Epithelial cell of prostate (primary cell): Measurements from ENCODE around the gene ICAM4.
"Not testable (repeated sequence)": the region's sequence is repeated elsewhere in the genome, so short reads cannot be mapped to it uniquely, and the experiment has no call there.

Experiments used
- DNase-seq: peaks from one replicate; pipeline ENCODE4 v3.0.0-alpha.2; 2011; ENCODE audit warnings: low read depth, low spot score
- H3K27ac ChIP-seq: fragments of 450-650 bp; 2 replicates; pipeline ENCODE4 v1.5.1; 2017; ENCODE audit warnings: mild to moderate bottlenecking

The ICAM4 gene

DNA sequence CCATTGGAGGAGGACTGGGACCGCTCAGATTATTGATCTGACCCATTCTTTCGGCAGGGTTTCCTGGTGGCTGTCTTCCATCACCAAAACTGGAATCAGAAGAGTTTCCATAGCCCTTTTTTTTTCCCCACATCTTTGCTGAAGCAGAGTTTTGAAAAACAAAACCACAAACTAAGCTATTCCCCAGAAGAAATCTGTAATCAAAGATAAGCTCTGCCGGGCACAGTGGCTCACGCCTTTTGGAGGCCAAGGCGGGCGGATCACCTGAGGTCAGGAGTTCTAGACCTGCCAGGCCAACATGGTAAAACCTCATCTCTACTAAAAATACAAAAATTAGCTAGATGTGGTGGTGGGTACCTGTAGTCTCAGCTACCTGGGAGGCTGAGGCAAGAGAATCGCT, 20.0 kb upstream of the ICAM4 start:
- DNase-seq, result no peak
- no peak overlapping the region for H3K27ac ChIP-seq

DNA sequence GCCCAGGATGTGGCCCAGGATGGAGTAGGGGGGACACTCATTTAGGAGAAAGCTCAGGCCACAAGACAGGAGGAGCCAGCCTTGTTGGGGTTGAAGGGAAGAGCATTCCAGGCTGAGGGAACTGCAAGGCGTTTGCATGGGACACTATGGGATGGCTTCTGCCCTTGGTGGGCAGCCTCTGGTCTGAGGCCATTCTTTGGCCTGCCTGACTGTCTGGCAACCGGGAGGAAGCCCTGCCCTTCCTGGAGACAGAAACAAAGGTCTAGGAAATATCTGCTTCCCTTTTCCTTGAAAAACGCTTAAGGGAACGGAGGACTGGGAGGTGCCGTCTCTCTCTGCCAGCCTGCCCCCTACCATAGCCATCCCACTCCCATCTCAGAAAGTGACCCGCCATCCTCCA, 18.7 kb upstream of the ICAM4 start:
- no peak overlapping the region for H3K27ac ChIP-seq
- DNase-seq, result no peak

DNA sequence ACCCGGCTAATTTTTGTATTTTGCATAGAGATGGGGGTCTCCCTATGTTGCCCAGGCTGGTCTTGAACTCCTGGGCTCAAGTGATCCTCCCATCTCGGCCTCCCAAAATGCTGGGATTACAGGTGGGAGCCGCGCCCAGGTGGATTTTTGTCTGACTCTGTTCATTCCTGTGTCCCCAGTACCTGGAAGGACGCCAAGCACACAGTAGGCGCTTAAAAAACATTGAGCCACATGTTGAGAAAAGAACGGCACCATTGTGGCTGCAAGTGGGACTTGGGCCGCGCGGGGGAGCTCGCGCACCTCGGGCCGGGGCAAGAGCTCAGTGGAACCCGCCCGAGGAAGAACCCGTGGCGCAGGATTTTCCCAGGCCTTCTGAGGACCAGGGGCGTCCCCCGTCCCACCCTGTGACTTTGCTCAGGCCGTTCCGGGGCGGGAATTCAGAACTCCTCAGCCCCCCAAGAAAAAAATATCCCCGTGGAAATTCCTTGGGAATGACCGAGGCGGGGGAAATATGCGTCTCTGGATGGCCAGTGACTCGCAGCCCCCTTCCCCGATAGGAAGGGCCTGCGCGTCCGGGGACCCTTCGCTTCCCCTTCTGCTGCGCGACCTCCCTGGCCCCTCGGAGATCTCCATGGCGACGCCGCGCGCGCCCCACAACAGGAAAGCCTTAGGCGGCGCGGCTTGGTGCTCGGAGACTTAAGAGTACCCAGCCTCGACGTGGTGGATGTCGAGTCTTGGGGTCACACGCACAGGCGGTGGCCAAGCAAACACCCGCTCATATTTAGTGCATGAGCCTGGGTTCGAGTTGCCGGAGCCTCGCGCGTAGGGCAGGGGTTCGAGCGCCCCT, 17.2 kb upstream of the ICAM4 start:
- DNase-seq, result no peak
- H3K27ac ChIP-seq, result no peak overlapping the region

DNA sequence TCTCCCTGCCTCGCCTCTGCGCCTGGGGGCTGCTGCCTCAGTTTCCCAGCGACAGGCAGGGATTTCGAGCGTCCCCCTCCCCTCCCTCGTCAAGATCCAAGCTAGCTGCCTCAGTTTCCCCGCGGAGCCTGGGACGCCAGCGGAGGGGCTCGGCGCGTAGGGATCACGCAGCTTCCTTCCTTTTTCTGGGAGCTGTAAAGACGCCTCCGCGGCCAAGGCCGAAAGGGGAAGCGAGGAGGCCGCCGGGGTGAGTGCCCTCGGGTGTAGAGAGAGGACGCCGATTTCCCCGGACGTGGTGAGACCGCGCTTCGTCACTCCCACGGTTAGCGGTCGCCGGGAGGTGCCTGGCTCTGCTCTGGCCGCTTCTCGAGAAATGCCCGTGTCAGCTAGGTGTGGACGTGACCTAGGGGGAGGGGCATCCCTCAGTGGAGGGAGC, 16.6 kb upstream of the ICAM4 start:
- no peak overlapping the region for H3K27ac ChIP-seq
- no peak for DNase-seq

DNA sequence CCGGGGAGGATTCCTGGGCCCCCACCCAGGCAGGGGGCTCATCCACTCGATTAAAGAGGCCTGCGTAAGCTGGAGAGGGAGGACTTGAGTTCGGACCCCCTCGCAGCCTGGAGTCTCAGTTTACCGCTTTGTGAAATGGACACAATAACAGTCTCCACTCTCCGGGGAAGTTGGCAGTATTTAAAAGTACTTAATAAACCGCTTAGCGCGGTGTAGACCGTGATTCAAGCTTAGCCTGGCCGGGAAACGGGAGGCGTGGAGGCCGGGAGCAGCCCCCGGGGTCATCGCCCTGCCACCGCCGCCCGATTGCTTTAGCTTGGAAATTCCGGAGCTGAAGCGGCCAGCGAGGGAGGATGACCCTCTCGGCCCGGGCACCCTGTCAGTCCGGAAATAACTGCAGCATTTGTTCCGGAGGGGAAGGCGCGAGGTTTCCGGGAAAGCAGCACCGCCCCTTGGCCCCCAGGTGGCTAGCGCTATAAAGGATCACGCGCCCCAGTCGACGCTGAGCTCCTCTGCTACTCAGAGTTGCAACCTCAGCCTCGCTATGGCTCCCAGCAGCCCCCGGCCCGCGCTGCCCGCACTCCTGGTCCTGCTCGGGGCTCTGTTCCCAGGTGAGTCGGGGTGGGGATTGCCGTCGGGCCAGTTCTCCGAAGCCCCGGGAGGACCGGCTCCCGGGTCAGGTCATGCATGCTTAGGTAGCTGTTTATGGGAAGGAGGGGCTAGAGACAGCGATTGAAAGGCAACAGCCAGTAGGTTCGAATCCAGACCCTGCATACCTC, 15.9 kb upstream of the ICAM4 start, which contains the start of gene ICAM1:
Gene ICAM1 (plus strand): TSS at position 505 of the 779 bp plus-strand sequence. CDS start 40 bp downstream, at position 545.
- H3K27ac ChIP-seq, result no peak within 1 kb of the TSS
- no peak for DNase-seq

DNA sequence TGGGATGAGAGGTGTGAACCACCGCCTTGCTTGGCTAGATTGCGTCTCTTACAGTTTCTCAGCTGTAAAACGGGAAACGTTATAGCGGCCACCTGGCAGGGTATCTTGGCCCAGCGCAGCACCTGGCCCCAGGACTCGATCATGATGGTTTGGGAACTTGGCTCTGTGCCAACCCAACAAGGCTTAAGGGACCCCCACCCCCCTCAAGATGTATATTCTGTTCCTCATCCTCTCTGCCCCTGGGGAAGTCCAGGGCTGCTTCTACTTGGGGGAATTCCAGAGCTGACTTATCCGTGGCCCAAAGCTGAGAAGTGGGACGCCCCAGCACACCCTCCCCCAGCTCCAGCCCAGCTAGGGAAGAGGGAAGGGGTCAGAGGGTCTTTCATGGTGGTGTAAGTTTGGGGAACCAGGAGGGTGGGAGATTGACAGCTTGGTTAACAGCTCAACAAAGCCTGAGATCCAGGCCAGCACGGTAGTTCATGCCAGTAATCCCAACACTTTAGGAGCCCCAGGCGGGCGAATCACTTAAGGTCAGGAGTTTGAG, 15.1 kb upstream of the ICAM4 start:
- H3K27ac ChIP-seq, result no peak overlapping the region
- no peak for DNase-seq

DNA sequence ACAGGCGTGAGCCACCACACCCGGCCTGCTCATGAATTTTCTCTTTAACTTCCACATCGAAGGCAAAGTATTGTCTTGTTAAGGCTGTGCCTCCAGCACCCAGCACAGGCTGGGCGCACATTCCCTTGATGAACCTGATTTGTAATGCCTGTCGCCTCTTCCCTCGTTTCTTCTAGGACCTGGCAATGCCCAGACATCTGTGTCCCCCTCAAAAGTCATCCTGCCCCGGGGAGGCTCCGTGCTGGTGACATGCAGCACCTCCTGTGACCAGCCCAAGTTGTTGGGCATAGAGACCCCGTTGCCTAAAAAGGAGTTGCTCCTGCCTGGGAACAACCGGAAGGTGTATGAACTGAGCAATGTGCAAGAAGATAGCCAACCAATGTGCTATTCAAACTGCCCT, 12.2 kb upstream of the ICAM4 start:
- H3K27ac ChIP-seq, result no peak overlapping the region
- no peak for DNase-seq

DNA sequence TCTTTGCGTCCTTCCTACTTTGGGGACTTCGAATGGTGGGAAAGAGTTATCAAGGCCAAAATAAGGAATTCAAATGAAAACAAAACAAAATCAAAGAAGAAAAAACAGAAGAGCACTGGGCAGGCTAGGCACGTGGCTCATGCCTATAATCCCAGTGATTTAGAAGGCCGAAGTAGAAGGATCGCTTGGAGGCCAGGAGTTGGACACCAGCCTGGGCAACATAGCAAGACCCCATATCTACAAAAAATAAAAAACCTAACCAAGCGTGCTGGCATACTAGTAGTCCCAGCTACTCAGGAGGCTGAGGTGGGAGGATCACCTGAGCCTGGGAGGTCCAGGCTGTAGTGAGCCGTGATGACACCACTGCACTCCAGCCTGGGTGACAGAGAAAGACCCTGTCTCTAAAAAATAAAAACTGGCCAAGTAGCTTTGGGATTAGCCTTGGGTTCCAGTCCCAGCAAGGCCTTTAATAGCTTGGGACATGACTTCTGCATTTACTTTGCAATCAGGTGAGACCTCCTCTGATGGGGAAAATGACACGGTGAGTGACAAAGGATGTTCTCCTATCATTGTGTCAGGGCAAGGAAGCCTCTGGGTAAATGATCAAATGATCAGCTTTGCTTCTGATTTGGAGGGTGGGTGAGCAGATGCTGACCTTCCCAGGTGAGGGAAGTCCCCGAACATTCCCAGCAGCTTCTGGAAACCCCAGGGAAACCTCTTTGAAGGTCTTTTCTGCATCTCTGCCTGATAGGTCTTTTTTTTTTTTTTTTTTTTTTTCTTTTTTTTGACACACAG, 8.8 kb upstream of the ICAM4 start:
- DNase-seq, result no peak
- no peak overlapping the region for H3K27ac ChIP-seq

DNA sequence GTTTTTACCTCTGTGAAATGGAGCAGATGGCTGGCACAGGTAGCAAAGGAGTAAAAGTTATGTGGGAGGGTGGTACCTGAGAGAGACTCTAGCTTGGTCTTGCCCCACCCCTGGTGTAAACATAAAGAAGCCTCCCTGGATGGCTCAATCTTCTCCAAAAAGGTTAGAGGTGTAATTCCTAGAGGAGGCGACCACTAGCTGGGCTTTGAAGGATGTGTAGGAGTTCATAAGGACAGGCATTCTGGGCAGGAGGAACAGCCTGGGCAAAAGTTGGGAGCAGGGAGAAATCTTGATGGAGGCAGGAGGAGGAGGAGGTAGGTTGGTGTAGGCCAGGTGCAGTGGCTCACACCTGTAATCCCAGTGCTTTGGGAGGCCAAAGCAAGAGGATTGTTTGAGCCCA, 7.8 kb upstream of the ICAM4 start:
- no peak overlapping the region for H3K27ac ChIP-seq
- no peak for DNase-seq

DNA sequence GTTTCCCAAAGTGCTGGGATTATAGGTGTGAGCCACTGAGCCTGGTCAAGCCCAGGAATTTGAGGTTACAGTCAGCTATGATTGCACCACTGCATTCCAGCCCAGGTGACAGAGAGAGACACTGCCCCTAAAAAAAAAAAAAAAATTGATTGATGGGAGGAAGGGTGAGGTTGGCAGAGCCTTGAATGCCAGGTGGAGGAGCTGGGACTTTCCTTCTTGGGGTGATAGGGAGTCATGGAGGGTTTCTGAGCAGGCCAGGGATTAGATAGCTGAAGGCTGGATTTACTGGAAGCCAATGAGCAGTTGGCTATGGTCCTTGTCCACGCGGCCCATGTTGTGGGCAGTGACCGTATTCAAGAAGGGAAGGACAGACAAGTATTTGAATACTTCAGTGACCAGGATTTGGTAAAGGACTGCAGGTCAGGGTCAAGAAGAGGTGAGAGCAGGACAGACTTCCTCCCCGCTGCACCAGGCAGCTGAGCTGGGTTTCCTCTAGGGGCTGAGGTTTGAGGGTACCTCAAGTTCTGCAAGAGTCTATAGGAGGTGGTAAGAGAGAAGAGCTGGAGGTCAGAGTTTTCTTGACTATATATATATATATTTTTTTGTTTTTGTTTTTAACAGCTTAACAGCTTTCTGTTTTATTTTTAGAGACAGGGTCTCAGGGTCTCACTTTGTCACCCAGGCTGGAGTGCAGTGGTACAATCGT, 6.9 kb upstream of the ICAM4 start:
- no peak overlapping the region for H3K27ac ChIP-seq
- no peak for DNase-seq

DNA sequence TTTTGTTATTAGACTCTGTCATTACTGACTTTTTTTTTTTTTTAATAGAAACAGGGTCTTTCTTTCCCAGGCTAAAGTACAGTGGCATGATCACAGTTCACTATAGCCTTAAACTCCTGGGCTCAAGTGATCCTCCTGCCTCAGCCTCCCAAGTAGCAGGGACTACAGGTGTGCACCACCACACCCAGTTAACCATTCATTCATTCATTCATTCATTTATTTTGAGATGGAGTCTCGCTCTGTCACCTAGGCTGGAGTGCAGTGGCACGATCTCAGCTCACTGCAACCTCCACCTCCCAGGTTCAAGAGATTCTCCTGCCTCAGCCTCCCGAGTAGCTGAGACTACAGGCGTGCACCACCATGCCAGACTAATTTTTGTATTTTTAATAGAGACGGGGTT, 4.7 kb upstream of the ICAM4 start:
- H3K27ac ChIP-seq, DNase-seq: not testable (repeated sequence)

DNA sequence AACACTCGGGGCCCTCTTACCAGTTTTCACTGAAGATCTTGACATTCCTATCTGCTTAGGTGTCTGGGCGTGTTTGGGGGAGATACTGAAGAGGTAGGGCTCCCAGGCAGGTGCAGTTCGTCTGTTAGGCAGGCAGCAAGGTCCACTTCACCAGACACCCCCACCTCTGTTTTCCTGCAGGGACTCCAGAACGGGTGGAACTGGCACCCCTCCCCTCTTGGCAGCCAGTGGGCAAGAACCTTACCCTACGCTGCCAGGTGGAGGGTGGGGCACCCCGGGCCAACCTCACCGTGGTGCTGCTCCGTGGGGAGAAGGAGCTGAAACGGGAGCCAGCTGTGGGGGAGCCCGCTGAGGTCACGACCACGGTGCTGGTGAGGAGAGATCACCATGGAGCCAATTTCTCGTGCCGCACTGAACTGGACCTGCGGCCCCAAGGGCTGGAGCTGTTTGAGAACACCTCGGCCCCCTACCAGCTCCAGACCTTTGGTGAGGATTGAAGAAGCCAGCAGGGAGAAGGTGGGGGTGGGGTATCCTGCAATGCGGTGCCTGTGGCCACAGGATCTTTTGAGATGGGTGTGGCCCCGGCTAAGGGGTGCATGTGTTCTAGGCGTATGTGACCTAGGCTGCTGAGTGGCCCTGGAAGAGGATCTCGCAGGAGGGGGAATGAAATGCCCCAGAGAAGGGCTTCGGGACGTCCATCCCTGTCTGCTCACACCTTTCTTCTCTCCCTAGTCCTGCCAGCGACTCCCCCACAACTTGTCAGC, 3.3 kb upstream of the ICAM4 start:
- no peak for DNase-seq
- no peak overlapping the region for H3K27ac ChIP-seq

DNA sequence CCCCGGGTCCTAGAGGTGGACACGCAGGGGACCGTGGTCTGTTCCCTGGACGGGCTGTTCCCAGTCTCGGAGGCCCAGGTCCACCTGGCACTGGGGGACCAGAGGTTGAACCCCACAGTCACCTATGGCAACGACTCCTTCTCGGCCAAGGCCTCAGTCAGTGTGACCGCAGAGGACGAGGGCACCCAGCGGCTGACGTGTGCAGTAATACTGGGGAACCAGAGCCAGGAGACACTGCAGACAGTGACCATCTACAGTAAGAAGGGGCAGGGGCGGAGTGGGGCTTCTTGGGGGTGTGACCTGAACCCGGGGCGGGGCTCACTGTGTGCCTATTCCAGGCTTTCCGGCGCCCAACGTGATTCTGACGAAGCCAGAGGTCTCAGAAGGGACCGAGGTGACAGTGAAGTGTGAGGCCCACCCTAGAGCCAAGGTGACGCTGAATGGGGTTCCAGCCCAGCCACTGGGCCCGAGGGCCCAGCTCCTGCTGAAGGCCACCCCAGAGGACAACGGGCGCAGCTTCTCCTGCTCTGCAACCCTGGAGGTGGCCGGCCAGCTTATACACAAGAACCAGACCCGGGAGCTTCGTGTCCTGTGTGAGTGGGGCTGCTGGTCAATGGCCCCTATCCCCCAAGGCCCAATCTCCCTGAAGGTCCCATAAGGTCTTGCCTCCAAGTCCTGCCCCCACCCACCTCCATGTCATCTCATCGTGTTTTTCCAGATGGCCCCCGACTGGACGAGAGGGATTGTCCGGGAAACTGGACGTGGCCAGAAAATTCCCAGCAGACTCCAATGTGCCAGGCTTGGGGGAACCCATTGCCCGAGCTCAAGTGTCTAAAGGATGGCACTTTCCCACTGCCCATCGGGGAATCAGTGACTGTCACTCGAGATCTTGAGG, 2.4 kb upstream of the ICAM4 start:
- no peak overlapping the region for H3K27ac ChIP-seq
- no peak for DNase-seq

DNA sequence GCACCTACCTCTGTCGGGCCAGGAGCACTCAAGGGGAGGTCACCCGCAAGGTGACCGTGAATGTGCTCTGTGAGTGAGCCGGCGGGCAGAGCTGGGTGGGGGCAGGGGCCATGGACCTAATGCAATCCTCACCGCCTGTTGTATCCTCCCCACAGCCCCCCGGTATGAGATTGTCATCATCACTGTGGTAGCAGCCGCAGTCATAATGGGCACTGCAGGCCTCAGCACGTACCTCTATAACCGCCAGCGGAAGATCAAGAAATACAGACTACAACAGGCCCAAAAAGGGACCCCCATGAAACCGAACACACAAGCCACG, 1.8 kb upstream of the ICAM4 start:
- H3K27ac ChIP-seq, result no peak overlapping the region
- DNase-seq, result no peak

DNA sequence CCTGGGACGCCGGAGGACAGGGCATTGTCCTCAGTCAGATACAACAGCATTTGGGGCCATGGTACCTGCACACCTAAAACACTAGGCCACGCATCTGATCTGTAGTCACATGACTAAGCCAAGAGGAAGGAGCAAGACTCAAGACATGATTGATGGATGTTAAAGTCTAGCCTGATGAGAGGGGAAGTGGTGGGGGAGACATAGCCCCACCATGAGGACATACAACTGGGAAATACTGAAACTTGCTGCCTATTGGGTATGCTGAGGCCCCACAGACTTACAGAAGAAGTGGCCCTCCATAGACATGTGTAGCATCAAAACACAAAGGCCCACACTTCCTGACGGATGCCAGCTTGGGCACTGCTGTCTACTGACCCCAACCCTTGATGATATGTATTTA, 1.4 kb upstream of the ICAM4 start:
- DNase-seq, result no peak
- H3K27ac ChIP-seq, result peak overlapping the region; percentile 57

DNA sequence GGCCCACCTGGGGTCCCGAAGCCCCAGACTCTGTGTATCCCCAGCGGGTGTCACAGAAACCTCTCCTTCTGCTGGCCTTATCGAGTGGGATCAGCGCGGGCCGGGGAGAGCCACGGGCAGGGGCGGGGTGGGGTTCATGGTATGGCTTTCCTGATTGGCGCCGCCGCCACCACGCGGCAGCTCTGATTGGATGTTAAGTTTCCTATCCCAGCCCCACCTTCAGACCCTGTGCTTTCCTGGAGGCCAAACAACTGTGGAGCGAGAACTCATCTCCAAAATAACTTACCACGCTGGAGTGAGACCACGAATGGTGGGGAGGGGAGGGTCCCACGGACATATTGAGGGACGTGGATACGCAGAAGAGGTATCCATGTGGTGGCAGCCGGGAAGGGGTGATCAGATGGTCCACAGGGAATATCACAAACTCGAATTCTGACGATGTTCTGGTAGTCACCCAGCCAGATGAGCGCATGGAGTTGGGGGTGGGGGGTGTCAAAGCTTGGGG, 2.0 kb downstream of the ICAM4 start:
- no peak overlapping the region for H3K27ac ChIP-seq
- DNase-seq, result no peak

DNA sequence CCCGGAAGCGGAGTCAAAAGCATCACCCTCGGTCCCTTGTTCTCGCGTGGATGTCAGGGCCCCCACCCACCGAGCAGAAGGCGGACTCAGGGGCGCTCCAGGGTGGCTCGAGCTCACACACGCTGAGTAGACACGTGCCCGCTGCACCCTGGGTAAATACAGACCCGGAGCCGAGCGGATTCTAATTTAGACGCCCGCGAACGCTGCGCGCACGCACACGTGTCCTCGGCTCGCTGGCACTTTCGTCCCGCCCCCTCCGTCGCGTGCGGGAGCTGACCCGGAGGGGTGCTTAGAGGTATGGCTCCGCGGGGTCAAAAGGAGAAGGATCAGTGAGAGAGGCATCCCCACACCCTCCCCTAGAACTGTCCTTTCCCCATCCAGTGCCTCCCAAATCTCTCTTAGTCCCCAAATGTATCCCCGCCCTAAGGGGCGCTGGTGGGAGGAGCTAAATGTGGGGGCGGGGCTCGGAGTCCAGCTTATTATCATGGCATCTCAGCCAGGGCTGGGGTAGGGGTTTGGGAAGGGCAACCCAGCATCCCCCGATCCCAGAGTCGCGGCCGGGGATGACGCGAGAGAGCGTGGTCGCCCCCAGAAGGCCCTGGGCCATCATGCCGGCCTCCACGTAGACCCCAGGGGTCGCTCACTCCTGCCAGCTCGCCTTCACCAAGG, 2.5 kb downstream of the ICAM4 start:
- H3K27ac ChIP-seq, result no peak overlapping the region
- no peak for DNase-seq
